K562 (cell line): Measurements from ENCODE around the gene CTNNA3.

Experiments
- MTF1 ChIP-seq: fragments of 250-450 bp; sonication (Bioruptor Pico); IDR thresholded peaks from 2 replicates; pipeline ENCODE4 v1.9.0; 2021; ENCODE audit warnings: moderate library complexity, mild to moderate bottlenecking, inconsistent platforms, borderline replicate concordance
- PML ChIP-seq: IDR thresholded peaks from 2 replicates; pipeline ENCODE4 v1.6.1; 2012; ENCODE audit warnings: low read length, inconsistent platforms
- RBM34 ChIP-seq: fragments of 200-400 bp; formaldehyde crosslinking; IDR thresholded peaks from 2 replicates; pipeline ENCODE4 v1.6.1; 2018; ENCODE audit warnings: low read length, borderline replicate concordance; ENCODE audit not compliant: insufficient read depth
- ZNF449 ChIP-seq: fragments of 250-450 bp; sonication (Bioruptor Pico); IDR thresholded peaks from 2 replicates; pipeline ENCODE4 v1.8.0; 2022; ENCODE audit warnings: moderate library complexity, mild to moderate bottlenecking, inconsistent platforms
- TF ChIP-seq, protein P1 (sequence below), 3 experiments: IDR thresholded peaks in 2 of 3; conservative IDR thresholded peaks in 1 of 3; 2 replicates each; pipeline ENCODE4 v1.5.1; 2011 to 2012; ENCODE audit warnings: low read length in 3 of 3, mild to moderate bottlenecking in 3 of 3, control low read depth in 2 of 3, improper control_type of control experiment in 1 of 3, inconsistent platforms in 1 of 3, low read depth in 1 of 3, mixed read lengths in 1 of 3, moderate library complexity in 1 of 3; ENCODE audit not compliant: insufficient read depth in 2 of 3

DNA sequence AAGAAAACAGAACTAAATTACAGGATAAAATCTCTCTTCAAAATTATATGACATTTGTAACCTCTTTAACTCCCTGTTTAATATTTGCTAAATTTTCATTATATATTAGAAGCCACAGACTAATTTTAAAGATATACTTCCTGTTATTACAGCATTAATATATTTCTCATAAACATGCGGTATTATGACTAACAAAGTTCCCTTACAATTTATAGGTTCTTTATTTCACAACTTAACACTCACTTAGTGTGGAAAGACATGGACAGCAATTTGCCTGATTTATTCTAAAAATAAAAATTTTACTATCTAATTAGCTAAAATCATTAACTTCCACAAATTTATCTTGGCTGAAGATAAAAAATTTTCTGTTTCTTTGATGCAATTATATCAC lies 29.0 kb downstream of the CTNNA3 start:
- TF ChIP-seq PML (no peak), ZNF449 (no peak), MTF1 (CRISPR knock-in tag) (no peak), RBM34 (no peak)
- TF ChIP-seq, protein P1, sequence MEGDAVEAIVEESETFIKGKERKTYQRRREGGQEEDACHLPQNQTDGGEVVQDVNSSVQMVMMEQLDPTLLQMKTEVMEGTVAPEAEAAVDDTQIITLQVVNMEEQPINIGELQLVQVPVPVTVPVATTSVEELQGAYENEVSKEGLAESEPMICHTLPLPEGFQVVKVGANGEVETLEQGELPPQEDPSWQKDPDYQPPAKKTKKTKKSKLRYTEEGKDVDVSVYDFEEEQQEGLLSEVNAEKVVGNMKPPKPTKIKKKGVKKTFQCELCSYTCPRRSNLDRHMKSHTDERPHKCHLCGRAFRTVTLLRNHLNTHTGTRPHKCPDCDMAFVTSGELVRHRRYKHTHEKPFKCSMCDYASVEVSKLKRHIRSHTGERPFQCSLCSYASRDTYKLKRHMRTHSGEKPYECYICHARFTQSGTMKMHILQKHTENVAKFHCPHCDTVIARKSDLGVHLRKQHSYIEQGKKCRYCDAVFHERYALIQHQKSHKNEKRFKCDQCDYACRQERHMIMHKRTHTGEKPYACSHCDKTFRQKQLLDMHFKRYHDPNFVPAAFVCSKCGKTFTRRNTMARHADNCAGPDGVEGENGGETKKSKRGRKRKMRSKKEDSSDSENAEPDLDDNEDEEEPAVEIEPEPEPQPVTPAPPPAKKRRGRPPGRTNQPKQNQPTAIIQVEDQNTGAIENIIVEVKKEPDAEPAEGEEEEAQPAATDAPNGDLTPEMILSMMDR (IDR thresholded peaks at IDR 0.05 in 2 of 3, conservative IDR thresholded peaks at IDR 0.05 in 1 of 3; ENCODE audit: insufficient read depth in 2 of 3, low read depth in 1 of 3, low read length in 3 of 3) = no peak
